RWPE1 (cell line): Measurements from ENCODE around the gene PLEKHH1.

Experiments used
- CTCF ChIA-PET: fragments of 350-600 bp; sonication (Branson Sonifier 250); formaldehyde crosslinking; extraction: SDS; loops from one replicate; lab custom pipeline; 2021; lab: Yijun Ruan, JAX
- POLR2A ChIA-PET: fragments of 400-600 bp; formaldehyde crosslinking; extraction: SDS; loops from one replicate; lab custom pipeline; 2020; ENCODE audit warnings: antibody characterized with exemption; ENCODE audit not compliant: low non-redundant PET; lab: Yijun Ruan, JAX
- DNase-seq: peaks from one replicate; pipeline ENCODE4 v3.0.0; 2012; ENCODE audit warnings: low spot score
- H3K27ac ChIP-seq: fragments of 450-650 bp; 2 replicates; pipeline ENCODE4 v1.5.1; 2017
- TF ChIP-seq, protein P1 (sequence below): fragments of 450-650 bp; conservative IDR thresholded peaks from 2 replicates; pipeline ENCODE4 v1.5.1; 2017; ENCODE audit warnings: low read depth, mild to moderate bottlenecking

The PLEKHH1 gene

GRCh38 chr14:67505254-67505653 lies 27.8 kb upstream of the PLEKHH1 start:
- CTCF ChIA-PET, result interaction anchor here (0.7 to 0.8 kb wide), 2 partner anchors 22 to 38 kb away, joined by 3 read pairs; no protein-coding TSS in a partner anchor

DNA sequence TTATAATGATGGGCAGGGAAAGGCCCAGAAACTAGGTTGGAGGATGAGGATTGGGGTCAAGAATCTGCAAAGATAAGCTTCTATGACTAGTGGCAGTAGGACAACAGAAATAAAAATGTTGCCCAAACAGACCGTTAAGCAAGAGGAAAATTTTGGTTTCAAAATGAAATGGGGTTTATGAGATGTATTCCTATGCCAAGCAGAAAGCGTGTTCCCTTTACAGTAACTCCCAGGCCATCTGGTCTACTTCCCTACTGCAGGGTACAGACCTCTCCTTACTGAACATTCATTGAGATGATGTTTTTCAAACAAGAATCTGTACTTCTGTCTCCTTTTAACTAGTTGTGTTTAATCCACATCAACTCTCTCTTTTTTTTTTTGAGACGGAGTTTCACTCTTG lies 24.1 kb upstream of the PLEKHH1 start:
- POLR2A ChIA-PET, result no interaction called here
- TF ChIP-seq, protein P1, sequence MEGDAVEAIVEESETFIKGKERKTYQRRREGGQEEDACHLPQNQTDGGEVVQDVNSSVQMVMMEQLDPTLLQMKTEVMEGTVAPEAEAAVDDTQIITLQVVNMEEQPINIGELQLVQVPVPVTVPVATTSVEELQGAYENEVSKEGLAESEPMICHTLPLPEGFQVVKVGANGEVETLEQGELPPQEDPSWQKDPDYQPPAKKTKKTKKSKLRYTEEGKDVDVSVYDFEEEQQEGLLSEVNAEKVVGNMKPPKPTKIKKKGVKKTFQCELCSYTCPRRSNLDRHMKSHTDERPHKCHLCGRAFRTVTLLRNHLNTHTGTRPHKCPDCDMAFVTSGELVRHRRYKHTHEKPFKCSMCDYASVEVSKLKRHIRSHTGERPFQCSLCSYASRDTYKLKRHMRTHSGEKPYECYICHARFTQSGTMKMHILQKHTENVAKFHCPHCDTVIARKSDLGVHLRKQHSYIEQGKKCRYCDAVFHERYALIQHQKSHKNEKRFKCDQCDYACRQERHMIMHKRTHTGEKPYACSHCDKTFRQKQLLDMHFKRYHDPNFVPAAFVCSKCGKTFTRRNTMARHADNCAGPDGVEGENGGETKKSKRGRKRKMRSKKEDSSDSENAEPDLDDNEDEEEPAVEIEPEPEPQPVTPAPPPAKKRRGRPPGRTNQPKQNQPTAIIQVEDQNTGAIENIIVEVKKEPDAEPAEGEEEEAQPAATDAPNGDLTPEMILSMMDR, result no peak
- CTCF ChIA-PET, result interaction anchor here (1.8 kb wide), 1 partner anchor 18 kb away, joined by 5 read pairs; no protein-coding TSS in a partner anchor
- no peak overlapping the region for H3K27ac ChIP-seq
- DNase-seq, result no peak

More at GRCh38 chr14:67505254-67505653, 27.8 kb upstream of the PLEKHH1 start:
- TF ChIP-seq, protein P1, result no peak
- POLR2A ChIA-PET, result no interaction called here
- DNase-seq, result no peak
- H3K27ac ChIP-seq, result no peak overlapping the region

GRCh38 chr14:67510121-67510520 lies 23.0 kb upstream of the PLEKHH1 start:
- no peak overlapping the region for H3K27ac ChIP-seq
- POLR2A ChIA-PET, result no interaction called here
- DNase-seq, result no peak
- TF ChIP-seq, protein P1, result no peak
- CTCF ChIA-PET, result interaction anchor here (0.7 to 1.1 kb wide), 2 partner anchors 17 to 26 kb away, joined by 3 to 4 read pairs; no protein-coding TSS in a partner anchor

- ChIA-PET POLR2A (no interaction called here), CTCF (interaction anchor here (0.6 to 1.1 kb wide), 3 partner anchors 16 to 168 kb away, joined by 3 to 5 read pairs (median 4); no protein-coding TSS in a partner anchor)
- TF ChIP-seq, protein P1, result no peak
- H3K27ac ChIP-seq, result no peak overlapping the region
- no peak for DNase-seq
These were observed 22.3 kb upstream of the PLEKHH1 start for GRCh38 chr14:67510836-67511235.

DNA sequence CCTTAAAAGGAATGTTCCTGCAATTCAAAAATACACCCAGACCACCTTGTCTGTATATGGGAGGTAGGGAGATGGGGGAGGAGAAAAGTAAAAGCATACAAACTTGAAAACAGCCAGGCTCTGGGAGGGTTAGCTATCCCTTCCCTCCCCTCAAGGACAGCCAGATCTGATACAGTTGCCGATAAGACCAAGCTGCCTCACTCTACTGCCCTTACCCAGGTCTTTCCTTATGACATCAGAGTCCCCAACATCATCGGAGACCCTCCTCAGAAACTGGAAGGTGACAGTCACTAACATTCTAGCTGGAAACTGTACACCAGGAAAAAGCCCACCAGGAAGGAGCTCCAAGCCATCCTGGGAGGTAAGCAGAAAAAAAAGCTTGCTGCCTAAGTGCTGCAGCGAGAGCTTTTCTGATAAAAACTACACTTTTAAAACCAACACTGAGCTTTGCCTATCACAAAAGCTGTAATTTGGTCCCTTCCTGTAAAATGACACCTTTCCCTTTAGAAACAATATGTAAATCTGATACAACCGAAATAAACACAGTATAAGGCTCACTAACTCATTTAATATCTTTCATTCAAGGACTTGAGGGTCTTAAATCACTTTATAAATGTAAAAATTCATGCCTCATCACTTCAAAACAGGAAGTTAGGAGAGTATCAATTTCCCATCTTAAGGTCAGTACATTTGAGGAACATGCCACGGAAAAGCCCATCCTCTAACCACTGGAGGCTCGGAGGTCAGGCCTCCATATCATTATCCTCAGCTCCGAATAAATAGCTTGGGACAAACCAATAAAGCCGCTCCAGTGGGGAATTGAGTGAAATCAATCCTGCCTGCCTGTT lies 20.4 kb upstream of the PLEKHH1 start:
- ChIA-PET POLR2A (no interaction called here), CTCF (interaction anchor here (0.6 to 2.0 kb wide), 4 partner anchors 14 to 226 kb away, joined by 4 to 7 read pairs (median 5); no protein-coding TSS in a partner anchor)
- DNase-seq, result no peak
- no peak overlapping the region for H3K27ac ChIP-seq
- TF ChIP-seq, protein P1, result no peak

DNA sequence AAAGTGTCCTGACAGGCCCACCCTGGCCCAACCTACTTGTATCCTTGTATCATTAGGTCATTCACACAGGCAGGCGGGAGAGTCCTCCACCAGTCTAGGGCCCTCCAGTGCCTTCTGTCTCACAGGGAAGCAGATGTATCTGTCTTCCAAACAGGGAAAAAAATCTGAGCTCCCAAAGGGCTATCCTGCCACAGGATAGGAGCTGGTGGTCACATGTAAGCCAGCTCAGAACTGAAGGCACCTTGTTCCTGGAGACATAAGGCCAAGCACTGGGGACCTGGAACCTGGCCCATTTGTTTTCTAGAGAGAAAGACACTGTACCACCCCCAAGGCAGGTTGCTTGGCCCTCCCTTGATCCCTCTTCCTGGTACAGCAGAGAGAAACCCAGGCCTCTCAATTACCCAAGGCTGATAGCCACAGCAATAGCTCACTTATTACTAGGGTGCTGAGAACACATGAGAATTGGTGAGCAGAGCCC lies 19.4 kb upstream of the PLEKHH1 start:
- no peak for DNase-seq
- CTCF ChIA-PET, result interaction anchor here (2.0 to 2.4 kb wide), 2 partner anchors 58 to 86 kb away, joined by 7 read pairs; no protein-coding TSS in a partner anchor
- no peak overlapping the region; the same call in 1 of the 2 replicates for H3K27ac ChIP-seq
- POLR2A ChIA-PET, result interaction anchor here (1.0 kb wide), 1 partner anchor 36 kb away, joined by 3 read pairs; no protein-coding TSS in a partner anchor
- TF ChIP-seq, protein P1, result no peak
